Hepatocyte (in vitro differentiated cells): Measurements from ENCODE around the gene RBL1.

Experiments
- EZH2 ChIP-seq: fragments of 200-600 bp; sonication (generic); IDR thresholded peaks from 2 replicates; pipeline ENCODE4 v1.6.1; 2016; ENCODE audit warnings: antibody characterized with exemption, mild to moderate bottlenecking, borderline replicate concordance
- EZH2phosphoT487 ChIP-seq: fragments of 200-600 bp; sonication (generic); IDR thresholded peaks from one replicate; pipeline ENCODE4 v1.6.1; 2018; ENCODE audit warnings: antibody characterized with exemption, mild to moderate bottlenecking, low read depth, moderate library complexity; ENCODE audit not compliant: unreplicated experiment, severe bottlenecking
- TF ChIP-seq, protein P1 (sequence below): fragments of 200-600 bp; sonication (generic); IDR thresholded peaks from 2 replicates; pipeline ENCODE4 v1.5.1; 2016; ENCODE audit warnings: antibody characterized with exemption, mild to moderate bottlenecking; ENCODE audit not compliant: poor library complexity

DNA sequence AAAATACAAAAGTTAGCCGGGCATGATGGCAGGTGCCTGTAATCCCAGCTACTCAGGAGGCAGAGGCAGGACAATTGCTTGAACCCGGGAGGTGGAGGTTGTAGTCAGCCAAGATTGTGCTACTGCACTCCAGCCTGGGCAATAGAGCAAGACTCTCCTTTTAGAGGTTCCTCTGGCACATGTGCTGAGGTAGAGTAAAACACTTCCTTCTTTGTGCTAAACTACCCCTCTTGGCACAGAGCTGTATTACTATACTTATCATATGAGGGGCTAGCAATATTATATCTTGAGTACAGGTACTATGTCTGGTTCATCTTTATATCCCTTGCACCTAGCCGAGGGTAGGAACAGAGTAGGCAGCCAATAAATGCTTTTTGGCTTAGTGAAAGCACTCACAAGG is 104.1 kb downstream of the RBL1 start:
- TF ChIP-seq, protein P1, sequence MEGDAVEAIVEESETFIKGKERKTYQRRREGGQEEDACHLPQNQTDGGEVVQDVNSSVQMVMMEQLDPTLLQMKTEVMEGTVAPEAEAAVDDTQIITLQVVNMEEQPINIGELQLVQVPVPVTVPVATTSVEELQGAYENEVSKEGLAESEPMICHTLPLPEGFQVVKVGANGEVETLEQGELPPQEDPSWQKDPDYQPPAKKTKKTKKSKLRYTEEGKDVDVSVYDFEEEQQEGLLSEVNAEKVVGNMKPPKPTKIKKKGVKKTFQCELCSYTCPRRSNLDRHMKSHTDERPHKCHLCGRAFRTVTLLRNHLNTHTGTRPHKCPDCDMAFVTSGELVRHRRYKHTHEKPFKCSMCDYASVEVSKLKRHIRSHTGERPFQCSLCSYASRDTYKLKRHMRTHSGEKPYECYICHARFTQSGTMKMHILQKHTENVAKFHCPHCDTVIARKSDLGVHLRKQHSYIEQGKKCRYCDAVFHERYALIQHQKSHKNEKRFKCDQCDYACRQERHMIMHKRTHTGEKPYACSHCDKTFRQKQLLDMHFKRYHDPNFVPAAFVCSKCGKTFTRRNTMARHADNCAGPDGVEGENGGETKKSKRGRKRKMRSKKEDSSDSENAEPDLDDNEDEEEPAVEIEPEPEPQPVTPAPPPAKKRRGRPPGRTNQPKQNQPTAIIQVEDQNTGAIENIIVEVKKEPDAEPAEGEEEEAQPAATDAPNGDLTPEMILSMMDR = no peak
- TF ChIP-seq EZH2 (no peak), EZH2phosphoT487 (no peak)
